Progenitor cell of endocrine pancreas (in vitro differentiated cells): ENCODE measurements around the gene CFAP210. TPM values are rescaled to one million over a fixed set of nuclear protein-coding genes. Genes with fewer than 3 reads are reported as not detected.

ENCODE experiments used
- DNase-seq: peaks from one replicate; pipeline ENCODE4 v3.0.0; 2021; ENCODE audit warnings: low spot score; ENCODE audit not compliant: unreplicated experiment
- H3K27ac Mint-ChIP-seq: 2 replicates; pipeline ENCODE4 v1.8.0; 2021; ENCODE audit warnings: mild to moderate bottlenecking, moderate library complexity, mixed read lengths
- H3K27me3 Mint-ChIP-seq: 2 replicates; pipeline ENCODE4 v1.8.0; 2021; ENCODE audit warnings: mixed read lengths
- H3K36me3 Mint-ChIP-seq: 2 replicates; pipeline ENCODE4 v1.8.0; 2022; ENCODE audit warnings: mixed read lengths; ENCODE audit not compliant: insufficient read depth
- H3K4me1 Mint-ChIP-seq: 2 replicates; pipeline ENCODE4 v1.8.0; 2021; ENCODE audit warnings: low read depth, mixed read lengths
- H3K4me3 Mint-ChIP-seq: 2 replicates; pipeline ENCODE4 v1.8.0; 2021; ENCODE audit warnings: low read depth, mild to moderate bottlenecking, moderate library complexity, mixed read lengths
- H3K9me3 Mint-ChIP-seq: 2 replicates; pipeline ENCODE4 v1.8.0; 2021; ENCODE audit warnings: low read depth, mixed read lengths
- total RNA-seq: library from RNA; stranded (reverse); gene quantifications from 2 replicates; pipeline ENCODE4 v1.2.1, GENCODE V29; 2021
- TF ChIP-seq, protein P1 (sequence below): fragments of 200-600 bp; sonication (generic); IDR thresholded peaks from one replicate; pipeline ENCODE4 v1.5.0; 2021; ENCODE audit warnings: antibody characterized with exemption, mild to moderate bottlenecking; ENCODE audit not compliant: unreplicated experiment

Gene CFAP210
- total RNA-seq, 1 donor from 2014 or later, result 1.6 TPM

DNA sequence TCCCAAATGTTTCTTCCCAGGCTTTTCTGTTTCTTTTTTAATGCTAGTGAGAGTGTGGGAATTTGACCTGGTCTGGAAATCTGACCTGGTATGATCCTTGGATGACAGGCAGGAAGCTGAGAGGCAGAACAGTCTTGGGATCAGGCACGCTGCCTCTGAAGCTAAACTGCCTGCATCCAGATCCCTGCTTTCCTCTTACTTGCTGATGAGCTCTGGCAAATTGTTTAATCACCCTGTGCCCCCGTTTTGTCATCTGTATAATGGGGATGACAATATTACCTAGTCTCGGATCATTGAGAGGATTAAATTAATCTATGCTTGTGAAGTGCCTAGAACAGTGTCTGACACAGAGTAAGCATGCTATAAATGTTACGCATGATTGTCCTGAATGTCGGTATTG, 42.7 kb upstream of the CFAP210 start:
- H3K36me3 Mint-ChIP-seq, result peaks cover 15% of the 10 kb centered on the region
- H3K27me3 Mint-ChIP-seq, result peaks cover 5% of the 10 kb centered on the region
- TF ChIP-seq, protein P1, sequence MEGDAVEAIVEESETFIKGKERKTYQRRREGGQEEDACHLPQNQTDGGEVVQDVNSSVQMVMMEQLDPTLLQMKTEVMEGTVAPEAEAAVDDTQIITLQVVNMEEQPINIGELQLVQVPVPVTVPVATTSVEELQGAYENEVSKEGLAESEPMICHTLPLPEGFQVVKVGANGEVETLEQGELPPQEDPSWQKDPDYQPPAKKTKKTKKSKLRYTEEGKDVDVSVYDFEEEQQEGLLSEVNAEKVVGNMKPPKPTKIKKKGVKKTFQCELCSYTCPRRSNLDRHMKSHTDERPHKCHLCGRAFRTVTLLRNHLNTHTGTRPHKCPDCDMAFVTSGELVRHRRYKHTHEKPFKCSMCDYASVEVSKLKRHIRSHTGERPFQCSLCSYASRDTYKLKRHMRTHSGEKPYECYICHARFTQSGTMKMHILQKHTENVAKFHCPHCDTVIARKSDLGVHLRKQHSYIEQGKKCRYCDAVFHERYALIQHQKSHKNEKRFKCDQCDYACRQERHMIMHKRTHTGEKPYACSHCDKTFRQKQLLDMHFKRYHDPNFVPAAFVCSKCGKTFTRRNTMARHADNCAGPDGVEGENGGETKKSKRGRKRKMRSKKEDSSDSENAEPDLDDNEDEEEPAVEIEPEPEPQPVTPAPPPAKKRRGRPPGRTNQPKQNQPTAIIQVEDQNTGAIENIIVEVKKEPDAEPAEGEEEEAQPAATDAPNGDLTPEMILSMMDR, result no peak
- peak overlapping the region; percentile 47 for H3K27ac Mint-ChIP-seq
- peaks cover 29% of the 10 kb centered on the region for H3K4me1 Mint-ChIP-seq
- H3K4me3 Mint-ChIP-seq, result peak overlapping the region; percentile 85
- no peak for DNase-seq
- H3K9me3 Mint-ChIP-seq, result no peaks in the 10 kb centered on the region

DNA sequence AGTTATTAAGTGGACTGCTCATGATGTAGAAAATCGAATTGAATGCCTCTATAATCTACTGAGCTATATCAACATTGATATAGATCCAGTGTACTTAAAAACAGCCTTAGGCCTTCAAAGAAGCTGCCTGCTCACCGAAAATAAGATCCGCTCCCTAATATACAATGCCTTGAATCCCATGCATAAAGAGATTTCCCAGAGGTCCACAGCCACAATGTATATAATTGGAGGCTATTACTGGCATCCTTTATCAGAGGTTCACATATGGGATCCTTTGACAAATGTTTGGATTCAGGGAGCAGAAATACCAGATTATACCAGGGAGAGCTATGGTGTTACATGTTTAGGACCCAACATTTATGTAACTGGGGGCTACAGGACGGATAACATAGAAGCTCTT, 41.4 kb upstream of the CFAP210 start:
- Mint-ChIP-seq H3K27ac (peak overlapping the region; percentile 51), H3K9me3 (no peaks in the 10 kb centered on the region), H3K36me3 (peaks cover 11% of the 10 kb centered on the region), H3K4me1 (peaks cover 29% of the 10 kb centered on the region), H3K27me3 (peaks cover 8% of the 10 kb centered on the region), H3K4me3 (peak overlapping the region; percentile 85)
- no peak for DNase-seq
- TF ChIP-seq, protein P1, result no peak

DNA sequence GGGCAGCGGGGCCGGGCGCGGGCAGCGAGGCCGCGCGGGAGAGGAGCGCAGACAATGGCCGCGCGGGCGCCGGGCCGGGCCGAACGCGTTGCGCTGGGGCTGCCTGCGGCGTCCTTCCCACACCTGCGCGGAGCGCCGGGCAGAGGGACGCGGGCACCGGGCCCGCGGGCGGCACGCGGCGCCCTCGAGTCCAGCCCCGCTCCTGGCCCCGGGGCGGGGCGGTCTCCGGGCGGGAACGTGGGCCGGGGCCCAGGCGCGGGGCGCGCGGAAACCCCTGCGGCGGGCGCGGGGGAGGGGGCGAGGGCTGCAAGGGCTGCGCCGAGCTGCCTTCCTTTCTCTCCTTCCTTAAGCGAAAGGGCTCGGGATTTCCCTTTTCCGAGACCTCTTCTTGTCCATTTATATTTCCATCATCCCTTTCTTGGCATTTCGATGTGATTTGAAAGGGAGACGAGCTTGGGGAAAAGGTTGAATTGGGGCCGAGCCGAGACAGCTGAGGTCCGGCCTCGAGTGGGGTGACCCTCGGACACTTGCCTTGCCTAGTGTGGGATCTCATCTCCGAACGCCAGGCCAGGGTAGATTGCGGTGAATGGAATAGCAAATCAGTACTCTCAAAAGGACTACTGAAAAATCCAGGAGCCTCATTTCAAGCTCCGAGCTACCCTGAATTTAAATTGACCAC, 40.1 kb upstream of the CFAP210 start:
- TF ChIP-seq, protein P1, result no peak
- peaks cover 4% of the 10 kb centered on the region for H3K36me3 Mint-ChIP-seq
- peak overlapping the region; percentile 85 for H3K4me3 Mint-ChIP-seq
- peak; percentile 24 for DNase-seq
- H3K9me3 Mint-ChIP-seq, result no peaks in the 10 kb centered on the region
- H3K27ac Mint-ChIP-seq, result peak overlapping the region; percentile 90
- peaks cover 26% of the 10 kb centered on the region for H3K4me1 Mint-ChIP-seq
- H3K27me3 Mint-ChIP-seq, result peaks cover 8% of the 10 kb centered on the region

DNA sequence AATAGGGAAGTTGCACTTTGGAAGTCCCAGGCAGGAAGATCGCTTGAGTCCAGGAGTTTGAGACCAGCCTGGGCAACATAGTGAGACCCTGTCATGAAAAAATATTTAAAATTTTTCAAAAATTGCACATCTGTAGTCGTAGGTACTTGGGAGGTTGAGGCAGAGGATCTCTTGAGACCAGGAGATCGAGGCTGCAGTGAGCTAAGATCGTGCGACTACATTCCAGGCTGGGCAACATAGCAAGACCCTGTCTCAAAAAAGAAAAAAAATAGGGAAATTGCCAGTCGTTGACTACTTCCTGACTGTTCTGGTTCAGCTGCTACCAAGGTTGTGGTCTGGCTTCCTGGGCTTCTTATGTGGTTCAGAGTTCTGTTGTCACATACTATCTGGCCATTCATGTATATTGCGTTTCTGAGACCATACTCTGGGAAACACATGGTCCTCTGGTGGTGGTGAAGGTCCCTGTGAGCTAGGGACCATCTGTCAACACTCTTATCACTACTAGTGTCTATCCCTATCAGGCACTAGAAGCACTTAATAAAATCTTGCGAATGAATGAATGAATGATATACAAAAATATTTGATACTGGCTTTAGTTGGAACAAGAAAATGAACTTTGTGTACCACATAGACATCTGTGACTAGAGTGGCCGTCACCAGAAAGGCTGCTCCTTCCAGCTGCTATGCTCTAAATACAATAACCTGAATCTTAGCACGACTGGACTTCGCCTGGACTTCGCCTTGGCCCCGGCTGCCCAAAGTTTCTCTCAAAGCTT, 38.6 kb upstream of the CFAP210 start:
- Mint-ChIP-seq H3K27ac (peak overlapping the region; percentile 68), H3K4me1 (peaks cover 27% of the 10 kb centered on the region)
- no peak for DNase-seq

DNA sequence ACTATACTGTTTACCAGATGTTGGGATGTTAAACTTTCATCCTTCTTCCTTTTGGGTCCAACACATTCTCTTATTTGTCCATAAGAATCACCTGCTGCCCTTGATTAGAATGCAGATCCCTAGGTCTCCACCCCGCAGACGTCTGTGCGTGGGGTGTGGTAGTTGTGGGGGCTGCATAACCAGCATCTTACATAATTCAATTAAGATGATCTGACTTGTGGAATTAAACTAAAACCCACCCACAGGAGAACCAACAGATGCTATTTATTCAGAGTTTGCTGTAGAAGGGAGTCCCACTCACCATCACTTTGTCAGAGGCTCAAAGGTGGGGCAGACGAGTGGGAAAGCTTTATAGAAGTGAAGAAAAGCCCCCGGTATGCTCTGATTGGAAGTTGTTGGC, 37.9 kb upstream of the CFAP210 start:
- Mint-ChIP-seq H3K27me3 (peaks cover 8% of the 10 kb centered on the region), H3K4me3 (peak overlapping the region; percentile 49), H3K9me3 (no peaks in the 10 kb centered on the region), H3K4me1 (peaks cover 24% of the 10 kb centered on the region), H3K27ac (peak overlapping the region; percentile 68), H3K36me3 (no peaks in the 10 kb centered on the region)
- no peak for DNase-seq
- TF ChIP-seq, protein P1, result no peak

More for the DNA sequence above, 38.6 kb upstream of the CFAP210 start:
- no peaks in the 10 kb centered on the region for H3K36me3 Mint-ChIP-seq
- peaks cover 8% of the 10 kb centered on the region for H3K27me3 Mint-ChIP-seq
- no peaks in the 10 kb centered on the region for H3K9me3 Mint-ChIP-seq
- H3K4me3 Mint-ChIP-seq, result peak overlapping the region; percentile 99
- TF ChIP-seq, protein P1, result no peak
